ENCODE measurements around the gene RNF168.

GRCh38 chr3:196531418-196531817, 27.9 kb upstream of the RNF168 start:
- TF ChIP-seq CTCF (IDR thresholded peaks at IDR 0.05) (no peak), POLR2A (IDR thresholded peaks at IDR 0.05) (no peak)

All from stomach (tissue), 4 donors.